Neural progenitor cell (in vitro differentiated cells): Measurements from ENCODE around the gene ARHGAP5.

Source experiments
- EZH2 ChIP-seq: fragments of 200-600 bp; sonication (generic); IDR thresholded peaks from 2 replicates; pipeline ENCODE4 v1.6.1; 2017; ENCODE audit warnings: antibody characterized with exemption, mild to moderate bottlenecking, moderate library complexity
- EZH2phosphoT487 ChIP-seq: fragments of 200-600 bp; sonication (generic); IDR thresholded peaks from 2 replicates; pipeline ENCODE4 v1.6.1; 2017; ENCODE audit warnings: antibody characterized with exemption
- TF ChIP-seq, protein P1 (sequence below): fragments of 200-600 bp; sonication (generic); IDR thresholded peaks from 2 replicates; pipeline ENCODE4 v1.5.1; 2017; ENCODE audit warnings: antibody characterized with exemption, mild to moderate bottlenecking

DNA sequence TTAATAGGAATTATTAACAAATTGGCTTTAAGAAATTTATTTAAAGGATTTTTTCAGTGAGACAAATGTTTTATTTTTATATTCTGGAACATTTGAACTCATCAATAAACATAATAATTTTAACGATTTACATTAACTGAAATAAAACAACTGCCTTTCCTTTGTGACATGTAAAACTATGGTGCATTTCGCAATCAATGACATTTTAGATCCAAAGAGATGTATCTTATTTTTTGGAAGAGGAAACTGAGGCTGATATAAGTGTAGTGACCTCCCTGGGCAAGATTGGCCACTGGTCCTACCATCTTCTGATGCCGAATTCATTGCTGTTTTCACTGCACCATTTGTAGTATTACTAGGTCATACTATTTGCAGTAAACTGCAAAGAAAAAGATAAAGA is 128.4 kb downstream of the ARHGAP5 start:
- TF ChIP-seq, protein P1, sequence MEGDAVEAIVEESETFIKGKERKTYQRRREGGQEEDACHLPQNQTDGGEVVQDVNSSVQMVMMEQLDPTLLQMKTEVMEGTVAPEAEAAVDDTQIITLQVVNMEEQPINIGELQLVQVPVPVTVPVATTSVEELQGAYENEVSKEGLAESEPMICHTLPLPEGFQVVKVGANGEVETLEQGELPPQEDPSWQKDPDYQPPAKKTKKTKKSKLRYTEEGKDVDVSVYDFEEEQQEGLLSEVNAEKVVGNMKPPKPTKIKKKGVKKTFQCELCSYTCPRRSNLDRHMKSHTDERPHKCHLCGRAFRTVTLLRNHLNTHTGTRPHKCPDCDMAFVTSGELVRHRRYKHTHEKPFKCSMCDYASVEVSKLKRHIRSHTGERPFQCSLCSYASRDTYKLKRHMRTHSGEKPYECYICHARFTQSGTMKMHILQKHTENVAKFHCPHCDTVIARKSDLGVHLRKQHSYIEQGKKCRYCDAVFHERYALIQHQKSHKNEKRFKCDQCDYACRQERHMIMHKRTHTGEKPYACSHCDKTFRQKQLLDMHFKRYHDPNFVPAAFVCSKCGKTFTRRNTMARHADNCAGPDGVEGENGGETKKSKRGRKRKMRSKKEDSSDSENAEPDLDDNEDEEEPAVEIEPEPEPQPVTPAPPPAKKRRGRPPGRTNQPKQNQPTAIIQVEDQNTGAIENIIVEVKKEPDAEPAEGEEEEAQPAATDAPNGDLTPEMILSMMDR: no peak
- no peak for TF ChIP-seq EZH2phosphoT487
- no peak for TF ChIP-seq EZH2
